GM21423 (cell line): ENCODE measurements around the gene DENND5A.
"Not testable (repeated sequence)": the region's sequence is repeated elsewhere in the genome, so short reads cannot be mapped to it uniquely, and the experiment has no call there.

ENCODE experiments used
- ATAC-seq: cut with Tn5 transposase; IDR thresholded peaks from one replicate; pipeline ENCODE4 v1.9.1; 2021; ENCODE audit warnings: mild to moderate bottlenecking, moderate library complexity; ENCODE audit not compliant: unreplicated experiment

The DENND5A gene

DNA sequence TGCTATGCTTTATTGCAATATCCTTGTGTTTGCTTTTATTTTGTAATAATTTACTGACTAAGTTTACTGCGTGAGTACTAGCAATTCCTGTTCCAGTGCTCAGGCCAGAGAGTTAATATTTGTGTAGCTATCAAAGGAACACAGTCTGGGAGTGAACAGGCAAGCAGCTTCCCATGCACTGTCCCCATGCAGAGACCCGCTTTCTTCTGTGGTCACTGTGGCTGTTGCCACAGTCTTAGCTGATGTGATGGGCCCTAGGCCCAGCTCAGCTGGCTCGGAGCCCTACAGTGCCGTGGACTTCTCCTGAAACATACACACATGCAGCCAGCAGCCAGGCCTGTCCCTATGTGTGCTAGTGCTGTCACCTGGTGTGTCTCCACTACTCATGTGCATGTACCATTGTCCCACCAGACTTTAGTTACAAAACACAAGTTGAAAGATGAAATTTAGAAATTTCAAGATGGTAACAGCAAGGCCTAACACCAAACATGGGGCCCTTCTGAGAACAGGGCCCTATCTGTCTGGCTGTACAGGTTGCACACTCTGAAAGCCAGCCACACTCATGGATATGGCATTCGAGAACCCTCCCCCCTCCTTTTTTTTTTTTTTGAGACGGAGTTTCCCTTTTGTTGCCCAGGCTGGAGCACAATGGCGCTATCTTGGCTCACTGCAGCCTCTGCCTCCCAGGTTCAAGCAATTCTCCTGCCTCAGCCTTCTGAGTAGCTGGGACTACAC, 161.4 kb downstream of the DENND5A start:
- no peak for ATAC-seq

DNA sequence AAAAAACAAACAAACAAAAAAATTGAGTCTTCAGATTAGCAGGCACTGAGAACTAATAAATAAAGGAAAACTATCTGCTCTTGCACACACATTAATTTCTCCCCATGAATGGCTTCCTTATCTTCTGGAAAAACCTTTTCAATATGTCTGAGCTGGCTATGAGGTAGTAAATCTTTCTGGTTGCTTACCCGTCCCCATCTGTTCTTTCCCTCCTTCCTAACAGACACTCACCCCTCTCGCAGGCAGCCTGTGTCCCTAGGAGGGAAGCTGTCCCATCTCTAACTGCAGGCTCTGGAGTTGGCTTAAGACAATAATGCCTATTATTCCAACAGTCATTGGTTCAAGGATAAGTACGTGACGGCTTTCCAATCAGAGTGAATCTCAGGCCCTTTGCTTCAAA, 165.5 kb downstream of the DENND5A start:
- no peak for ATAC-seq

DNA sequence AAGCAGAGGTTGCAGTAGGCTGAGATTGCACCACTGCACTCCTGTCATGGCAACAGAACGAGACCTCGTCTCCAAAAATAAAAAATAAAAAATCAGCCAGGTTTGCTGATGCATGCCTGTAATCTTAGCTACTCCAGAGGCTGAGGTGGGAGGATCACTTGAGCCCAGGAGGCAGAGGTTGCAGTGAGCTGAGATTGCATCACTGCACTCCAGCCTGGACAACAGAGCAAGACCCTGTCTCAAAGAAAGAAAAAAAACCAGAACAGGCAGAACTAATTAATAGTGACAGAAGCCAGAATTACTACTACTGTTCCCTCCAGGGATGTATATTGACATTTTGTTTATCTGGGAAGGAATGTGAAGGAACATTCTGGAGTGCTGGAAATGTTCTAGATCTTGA, 166.7 kb downstream of the DENND5A start:
- not testable (repeated sequence) for ATAC-seq

DNA sequence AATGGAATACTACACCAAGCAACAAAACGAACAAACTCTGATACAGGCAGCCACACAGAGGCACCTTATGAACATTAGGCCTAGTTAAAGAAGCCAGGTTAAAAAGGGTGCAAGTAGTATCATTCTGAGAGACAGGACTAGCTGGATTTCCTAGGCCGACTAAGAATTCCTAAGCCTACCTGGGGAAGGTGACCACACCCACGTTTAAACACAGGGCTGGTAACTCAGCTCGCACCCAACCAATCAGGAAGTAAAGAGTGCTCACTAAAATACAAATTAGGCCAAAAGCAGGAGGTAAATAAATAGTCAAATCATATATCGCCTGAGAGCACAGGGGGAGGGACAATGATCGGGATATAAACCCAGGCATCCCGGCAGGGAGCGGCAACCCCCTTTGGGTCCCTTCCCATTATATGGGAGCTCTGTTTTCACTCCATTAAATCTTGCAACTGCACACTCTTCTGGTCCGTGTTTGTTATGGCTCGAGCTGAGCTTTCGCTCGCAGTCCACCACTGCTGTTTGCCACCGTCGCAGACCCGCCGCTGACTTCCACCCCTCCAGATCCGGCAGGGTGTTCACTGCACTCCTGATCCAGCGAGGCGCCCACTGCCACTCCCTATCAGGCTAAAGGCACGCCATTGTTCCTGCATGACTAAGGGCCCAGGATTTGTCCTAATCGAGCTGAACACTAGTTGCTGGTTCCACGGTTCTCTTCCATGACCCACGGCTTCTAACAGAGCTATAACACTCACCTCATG, 167.8 kb downstream of the DENND5A start:
- ATAC-seq = not testable (repeated sequence)

DNA sequence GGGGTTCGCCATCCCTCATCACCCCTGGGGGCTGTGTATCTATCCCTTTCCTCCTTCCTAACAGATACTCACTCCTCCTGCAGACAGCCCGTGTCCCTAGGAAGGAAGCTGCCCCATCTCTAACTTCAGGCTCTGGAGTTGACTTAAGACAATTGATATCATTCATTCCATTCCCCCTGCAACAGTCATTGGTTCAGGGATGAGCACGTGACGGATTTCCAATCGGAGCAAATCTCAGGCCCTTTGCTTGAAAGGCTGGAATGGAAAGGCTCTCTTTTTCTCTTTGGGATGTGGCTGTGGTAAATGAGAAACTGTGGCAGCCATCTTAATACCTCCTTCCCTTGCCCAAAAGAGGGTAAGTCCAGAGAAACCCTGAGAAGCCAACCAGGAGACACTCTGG, 168.7 kb downstream of the DENND5A start:
- ATAC-seq = no peak

DNA sequence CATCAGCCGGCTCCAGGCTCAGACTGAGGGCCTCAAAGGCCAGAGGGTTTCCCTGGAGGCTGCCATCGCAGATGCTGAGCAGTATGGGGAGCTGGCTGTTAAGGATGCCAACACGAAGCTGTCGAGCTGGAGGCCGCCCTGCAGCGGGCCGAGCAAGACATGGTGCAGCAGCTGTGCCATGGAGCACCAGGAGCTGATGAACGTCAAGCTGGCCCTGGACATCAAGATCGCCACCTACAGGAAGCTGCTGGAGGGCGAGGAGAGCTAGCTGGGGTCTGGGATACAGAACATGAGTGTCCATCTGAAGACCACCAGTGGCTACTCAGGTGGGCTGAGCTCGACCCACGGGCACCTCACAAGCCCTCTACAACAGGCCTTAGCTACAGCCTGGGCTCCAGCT, 169.7 kb downstream of the DENND5A start:
- no peak for ATAC-seq

DNA sequence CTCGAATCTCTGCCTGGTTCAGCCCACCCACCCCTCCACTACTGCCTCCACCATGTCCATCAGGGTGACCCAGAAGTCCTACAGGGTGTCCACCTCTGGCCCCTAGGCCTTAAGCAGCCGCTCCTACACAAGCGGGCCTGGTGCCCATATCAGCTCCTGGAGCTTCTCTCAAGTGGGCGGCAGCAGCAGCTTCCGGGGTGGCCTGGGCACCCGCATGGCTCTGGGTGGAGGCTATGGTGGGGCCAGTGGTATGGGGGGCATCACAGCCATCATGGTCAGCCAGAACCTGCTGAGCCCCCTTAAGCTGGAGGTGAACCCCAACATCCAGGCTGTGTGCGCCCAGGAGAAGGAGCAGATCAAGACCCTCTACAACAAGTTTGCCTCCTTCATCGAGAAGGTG, 170.7 kb downstream of the DENND5A start:
- no peak for ATAC-seq

DNA sequence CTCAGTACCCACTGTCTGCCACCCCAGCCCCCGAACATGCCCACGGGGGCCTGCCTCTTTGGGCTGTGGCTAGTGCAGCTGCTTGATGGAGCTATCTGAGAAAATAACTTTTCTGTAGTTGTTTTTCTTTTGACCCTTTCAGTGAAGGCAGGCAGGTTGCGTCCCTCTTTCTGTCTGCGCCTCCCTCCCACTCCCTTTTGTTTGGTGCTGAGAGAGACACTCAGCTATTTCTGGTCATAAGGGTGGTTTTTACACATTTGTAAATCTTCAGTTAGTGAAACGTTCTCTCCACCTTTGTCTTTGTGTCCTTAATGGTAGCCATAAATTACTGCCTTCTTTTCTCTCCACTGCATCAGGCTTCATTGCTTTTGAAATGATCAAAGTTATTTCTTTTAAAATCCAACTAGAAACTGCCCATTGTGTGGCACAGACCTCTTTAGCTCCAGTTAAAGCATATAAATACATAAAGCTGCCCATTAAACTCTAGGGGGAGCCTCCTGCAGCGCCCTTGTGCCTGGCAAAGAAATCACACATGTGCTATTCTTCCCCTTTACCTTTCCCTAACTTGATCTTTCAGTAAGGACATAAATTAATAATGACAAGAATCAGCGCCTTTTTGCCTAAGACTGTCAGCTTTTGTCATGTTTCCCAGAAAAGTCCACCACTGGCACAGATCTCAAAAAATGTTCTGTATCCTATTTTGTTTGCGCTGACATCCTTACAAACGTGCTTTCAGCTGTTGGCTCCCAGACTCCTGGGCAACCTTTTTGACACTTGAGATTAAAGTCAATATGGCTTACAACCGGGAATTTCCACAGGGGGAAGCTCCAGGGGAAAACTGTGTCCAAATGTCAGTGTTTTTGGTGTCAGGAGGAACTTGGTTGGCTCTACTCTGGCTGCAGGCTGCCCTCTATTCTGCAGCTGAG, 172.0 kb downstream of the DENND5A start:
- no peak for ATAC-seq

DNA sequence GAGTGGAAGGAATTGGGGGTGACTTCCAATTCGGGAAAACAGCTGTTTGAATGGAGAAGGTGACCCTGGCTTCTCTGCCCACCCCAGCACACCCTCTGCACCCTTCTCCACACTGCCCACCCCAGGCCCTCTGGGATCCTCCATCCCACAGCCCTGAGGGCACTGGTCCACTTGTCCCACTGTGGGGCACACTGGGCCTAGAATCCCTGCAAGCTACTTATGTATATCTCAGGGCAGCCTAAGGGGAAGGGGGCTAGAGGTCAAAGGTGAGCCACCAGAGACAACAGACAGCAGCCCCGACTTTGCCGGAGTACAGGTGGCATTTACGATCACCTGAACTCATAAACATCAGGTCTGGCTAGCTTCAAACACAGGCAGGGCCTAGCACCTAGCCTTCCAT, 173.1 kb downstream of the DENND5A start:
- ATAC-seq = no peak

DNA sequence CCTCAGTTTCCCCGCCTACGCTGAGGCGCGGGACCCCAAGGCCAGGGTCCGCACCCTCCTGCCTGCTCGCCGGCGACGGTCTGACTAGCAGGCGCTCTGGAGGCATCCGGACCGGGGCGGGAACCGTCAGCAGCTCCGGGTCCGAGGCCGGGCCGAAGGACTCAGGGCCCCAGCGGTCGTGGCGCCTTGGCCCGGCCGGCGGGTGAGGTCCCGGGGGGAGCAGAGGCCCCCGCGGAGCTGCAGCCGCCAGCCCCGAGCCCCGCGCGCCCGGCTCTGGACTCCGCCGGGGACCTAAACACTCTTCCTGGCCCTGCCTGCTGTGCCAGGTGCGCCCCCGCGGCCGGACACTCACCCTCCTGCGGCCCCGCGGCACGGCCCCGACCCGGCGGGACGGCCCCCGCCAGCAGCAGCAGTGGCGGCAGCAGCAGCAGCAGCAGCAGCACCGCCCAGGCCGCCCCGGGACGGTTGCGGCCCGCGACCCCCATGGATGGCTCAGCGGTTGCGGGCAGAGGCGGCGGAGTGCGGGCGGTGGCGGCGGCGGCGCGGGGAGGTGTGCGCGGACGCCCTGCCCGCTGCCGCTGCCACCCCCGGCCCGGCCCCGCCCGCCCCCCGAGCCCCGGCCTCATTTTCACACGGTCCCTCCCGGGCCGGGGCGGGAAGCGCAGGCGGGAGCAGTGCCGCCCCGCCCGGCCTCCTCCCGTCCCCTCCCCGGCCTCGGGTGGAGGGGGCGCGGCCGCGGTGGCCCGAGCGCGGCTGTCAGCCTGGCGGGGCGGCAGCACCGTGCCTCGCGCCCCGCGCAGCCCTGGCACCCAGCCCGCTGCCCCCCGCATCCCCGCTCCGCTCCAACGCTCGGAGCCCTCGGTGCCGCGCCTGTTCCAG, 173.9 kb downstream of the DENND5A start, which contains the start of gene SCUBE2:
TSS of gene SCUBE2 (minus strand) at position 556 of the 879 bp plus-strand sequence. CDS start at position 485, 71 bp downstream.
- ATAC-seq = no peak

DNA sequence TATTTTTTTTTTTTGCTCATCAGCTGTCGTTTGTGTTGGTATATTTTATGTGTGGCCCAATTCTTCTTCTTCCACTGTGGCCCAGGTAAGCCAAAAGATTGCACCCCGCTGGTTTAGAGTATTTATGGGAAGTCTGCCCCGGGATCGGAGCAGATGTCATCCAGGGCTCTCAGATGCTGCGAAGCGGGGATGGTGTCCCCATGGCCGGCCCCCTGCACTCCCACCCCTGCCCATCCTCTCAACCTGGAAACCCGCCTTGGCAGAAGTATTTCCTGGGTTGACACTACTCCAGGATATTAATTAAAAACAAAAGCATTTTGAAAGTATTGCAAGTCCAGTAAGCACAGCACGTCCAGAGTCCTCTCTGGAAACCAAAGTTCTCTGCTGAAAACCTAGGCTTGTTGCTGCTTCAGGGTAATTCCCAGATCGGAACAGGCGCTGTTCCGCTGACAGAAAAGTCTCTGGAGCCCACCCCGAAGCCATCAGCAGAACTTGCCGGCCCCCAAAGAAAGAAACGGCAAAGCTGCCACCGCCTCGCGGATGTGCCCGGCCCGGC, 174.6 kb downstream of the DENND5A start:
- ATAC-seq = no peak

DNA sequence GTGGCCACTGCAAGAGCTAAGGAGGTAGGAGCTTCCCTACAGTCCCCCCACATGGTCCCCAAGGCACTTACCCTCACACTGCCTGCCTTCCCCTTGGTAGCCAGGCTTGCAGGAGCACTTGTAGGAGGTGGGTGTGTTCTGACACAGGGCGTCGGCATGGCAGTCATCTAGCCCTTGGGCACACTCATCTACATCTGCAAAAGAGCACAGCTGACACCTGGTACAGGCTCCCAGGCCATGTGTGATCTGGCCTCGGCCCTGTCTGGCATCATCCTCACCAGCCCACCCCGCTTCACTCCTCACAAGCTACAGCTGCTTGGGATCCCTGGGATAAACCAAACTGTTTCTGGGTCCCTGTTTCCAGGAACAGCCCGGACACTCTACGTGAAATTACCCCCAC, 175.5 kb downstream of the DENND5A start:
- no peak for ATAC-seq

DNA sequence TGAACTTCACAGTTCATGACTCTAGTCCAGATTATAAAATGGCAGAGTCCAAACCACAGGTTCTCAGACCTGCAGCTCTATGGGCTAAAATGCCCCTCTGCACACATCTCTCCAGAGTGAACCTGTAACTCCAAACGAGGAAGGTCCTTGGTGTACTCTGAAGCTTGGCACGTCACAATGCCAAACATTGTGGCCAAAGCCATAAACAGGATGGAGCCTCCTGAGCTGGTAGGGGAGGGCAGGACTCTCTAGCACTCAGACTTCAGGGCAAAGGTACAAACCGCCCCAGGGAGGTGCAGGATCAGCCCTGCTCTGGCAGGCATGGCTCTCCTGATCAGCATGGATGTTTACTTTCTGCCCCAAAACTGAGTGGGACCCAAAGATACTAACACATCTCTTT, 176.1 kb downstream of the DENND5A start:
- ATAC-seq = no peak
